ENCODE data around the gene RTP4.

Gene RTP4, protein sequence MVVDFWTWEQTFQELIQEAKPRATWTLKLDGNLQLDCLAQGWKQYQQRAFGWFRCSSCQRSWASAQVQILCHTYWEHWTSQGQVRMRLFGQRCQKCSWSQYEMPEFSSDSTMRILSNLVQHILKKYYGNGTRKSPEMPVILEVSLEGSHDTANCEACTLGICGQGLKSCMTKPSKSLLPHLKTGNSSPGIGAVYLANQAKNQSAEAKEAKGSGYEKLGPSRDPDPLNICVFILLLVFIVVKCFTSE

DNA sequence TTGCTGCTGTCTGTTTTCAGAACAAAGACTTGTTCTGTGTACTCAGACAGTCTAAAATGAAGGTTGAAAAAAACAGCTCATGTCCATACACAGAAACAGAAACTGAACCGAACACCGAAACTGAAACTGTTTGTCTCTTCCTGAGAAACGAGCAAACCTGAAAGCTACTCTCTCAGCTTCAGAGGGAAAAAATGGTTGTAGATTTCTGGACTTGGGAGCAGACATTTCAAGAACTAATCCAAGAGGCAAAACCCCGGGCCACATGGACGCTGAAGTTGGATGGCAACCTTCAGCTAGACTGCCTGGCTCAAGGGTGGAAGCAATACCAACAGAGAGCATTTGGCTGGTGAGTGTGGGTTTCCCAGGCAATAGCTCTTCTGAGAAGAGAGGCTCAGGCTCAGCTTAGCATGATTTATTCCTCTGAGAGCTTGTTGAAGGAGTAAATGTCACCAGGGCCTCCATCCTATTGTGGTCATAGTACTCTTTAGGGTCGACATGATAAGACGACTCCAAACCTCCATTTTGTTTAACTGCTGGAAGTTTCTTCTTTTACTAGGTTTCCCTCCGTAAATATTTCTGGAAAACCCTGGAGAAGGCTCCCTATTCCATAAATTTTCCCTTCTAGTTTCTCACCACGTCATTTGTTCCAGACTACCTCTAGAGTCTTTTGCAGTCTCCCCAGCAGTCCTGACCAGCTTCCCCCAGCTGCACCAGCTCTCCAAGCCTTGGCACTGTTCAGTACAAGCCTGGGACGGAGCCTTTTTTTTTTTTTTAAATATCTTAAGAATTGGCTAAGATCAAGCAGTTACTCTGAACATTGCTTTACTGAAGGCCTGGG is at the start of gene RTP4:
RTP4 (plus strand) TSS at position 135 of the 838 bp plus-strand sequence; CDS start at position 192, 57 bp downstream.
- Histone ChIP-seq H3K4me3 (ENCODE audit: severe bottlenecking) (peak within 1 kb of the TSS; percentile 19), H3K36me3 (ENCODE audit: low read depth) (no peaks in the 10 kb centered on the region), H3K9me3 (ENCODE audit: severe bottlenecking) (no peaks in the 10 kb centered on the region), H3K27ac (ENCODE audit: poor library complexity, severe bottlenecking) (no peak within 1 kb of the TSS), H3K4me1 (ENCODE audit: insufficient read depth, poor library complexity, severe bottlenecking) (no peaks in the 10 kb centered on the region), H3K27me3 (ENCODE audit: insufficient read depth, poor library complexity, severe bottlenecking) (no peaks in the 10 kb centered on the region)
- TF ChIP-seq, protein P1, sequence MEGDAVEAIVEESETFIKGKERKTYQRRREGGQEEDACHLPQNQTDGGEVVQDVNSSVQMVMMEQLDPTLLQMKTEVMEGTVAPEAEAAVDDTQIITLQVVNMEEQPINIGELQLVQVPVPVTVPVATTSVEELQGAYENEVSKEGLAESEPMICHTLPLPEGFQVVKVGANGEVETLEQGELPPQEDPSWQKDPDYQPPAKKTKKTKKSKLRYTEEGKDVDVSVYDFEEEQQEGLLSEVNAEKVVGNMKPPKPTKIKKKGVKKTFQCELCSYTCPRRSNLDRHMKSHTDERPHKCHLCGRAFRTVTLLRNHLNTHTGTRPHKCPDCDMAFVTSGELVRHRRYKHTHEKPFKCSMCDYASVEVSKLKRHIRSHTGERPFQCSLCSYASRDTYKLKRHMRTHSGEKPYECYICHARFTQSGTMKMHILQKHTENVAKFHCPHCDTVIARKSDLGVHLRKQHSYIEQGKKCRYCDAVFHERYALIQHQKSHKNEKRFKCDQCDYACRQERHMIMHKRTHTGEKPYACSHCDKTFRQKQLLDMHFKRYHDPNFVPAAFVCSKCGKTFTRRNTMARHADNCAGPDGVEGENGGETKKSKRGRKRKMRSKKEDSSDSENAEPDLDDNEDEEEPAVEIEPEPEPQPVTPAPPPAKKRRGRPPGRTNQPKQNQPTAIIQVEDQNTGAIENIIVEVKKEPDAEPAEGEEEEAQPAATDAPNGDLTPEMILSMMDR (IDR thresholded peaks at IDR 0.05; ENCODE audit: poor library complexity, severe bottlenecking), result no peak
- ATAC-seq (ENCODE audit: low read depth), result peak; percentile 67
- DNase-seq (ENCODE audit: low spot score), result no peak

- no peaks in the 10 kb centered on the region for H3K9me3 ChIP-seq (ENCODE audit: severe bottlenecking)
- DNase-seq (ENCODE audit: low spot score) (no peak), ATAC-seq (ENCODE audit: low read depth) (peak; percentile 62)
- H3K4me3 ChIP-seq (ENCODE audit: severe bottlenecking), result peak overlapping the region; percentile 7
- TF ChIP-seq, protein P1 (IDR thresholded peaks at IDR 0.05; ENCODE audit: poor library complexity, severe bottlenecking), result peak; percentile 88
- no peak overlapping the region for H3K27ac ChIP-seq (ENCODE audit: poor library complexity, severe bottlenecking)
- no peaks in the 10 kb centered on the region for H3K36me3 ChIP-seq (ENCODE audit: low read depth)
- H3K27me3 ChIP-seq (ENCODE audit: insufficient read depth, poor library complexity, severe bottlenecking), result peaks cover 15% of the 10 kb centered on the region
- H3K4me1 ChIP-seq (ENCODE audit: insufficient read depth, poor library complexity, severe bottlenecking), result no peaks in the 10 kb centered on the region
These were observed 49.2 kb upstream of the RTP4 start for GRCh38 chr3:187318819-187319616.

- no peak overlapping the region for H3K4me3 ChIP-seq (ENCODE audit: severe bottlenecking)
- no peaks in the 10 kb centered on the region for H3K36me3 ChIP-seq (ENCODE audit: low read depth)
- ATAC-seq (ENCODE audit: low read depth), result 0 out of 3 replicates have a peak, but pooled peaks have one; percentile 25
- H3K27me3 ChIP-seq (ENCODE audit: insufficient read depth, poor library complexity, severe bottlenecking), result peaks cover 9% of the 10 kb centered on the region
- no peak overlapping the region for H3K27ac ChIP-seq (ENCODE audit: poor library complexity, severe bottlenecking)
- no peak for DNase-seq (ENCODE audit: low spot score)
- no peaks in the 10 kb centered on the region for H3K4me1 ChIP-seq (ENCODE audit: insufficient read depth, poor library complexity, severe bottlenecking)
- TF ChIP-seq, protein P1 (IDR thresholded peaks at IDR 0.05; ENCODE audit: poor library complexity, severe bottlenecking), result no peak
- H3K9me3 ChIP-seq (ENCODE audit: severe bottlenecking), result no peaks in the 10 kb centered on the region
These were observed 48.4 kb upstream of the RTP4 start for GRCh38 chr3:187319699-187320302.

- no peaks in the 10 kb centered on the region for H3K9me3 ChIP-seq (ENCODE audit: severe bottlenecking)
- TF ChIP-seq, protein P1 (IDR thresholded peaks at IDR 0.05; ENCODE audit: poor library complexity, severe bottlenecking), result no peak
- H3K4me1 ChIP-seq (ENCODE audit: insufficient read depth, poor library complexity, severe bottlenecking), result no peaks in the 10 kb centered on the region
- no peak for DNase-seq (ENCODE audit: low spot score)
- no peak overlapping the region for H3K27ac ChIP-seq (ENCODE audit: poor library complexity, severe bottlenecking)
- ATAC-seq (ENCODE audit: low read depth), result no peak
- H3K36me3 ChIP-seq (ENCODE audit: low read depth), result no peaks in the 10 kb centered on the region
- H3K4me3 ChIP-seq (ENCODE audit: severe bottlenecking), result no peak overlapping the region
- H3K27me3 ChIP-seq (ENCODE audit: insufficient read depth, poor library complexity, severe bottlenecking), result peaks cover 2% of the 10 kb centered on the region
These were observed 46.4 kb upstream of the RTP4 start for GRCh38 chr3:187321766-187322165.
